GM18861 (cell line): ENCODE data around the gene CCDC196.

ENCODE experiments used
- ATAC-seq: cut with Tn5 transposase; IDR thresholded peaks from one replicate; pipeline ENCODE4 v1.9.1; 2021; ENCODE audit not compliant: unreplicated experiment

Gene CCDC196, protein sequence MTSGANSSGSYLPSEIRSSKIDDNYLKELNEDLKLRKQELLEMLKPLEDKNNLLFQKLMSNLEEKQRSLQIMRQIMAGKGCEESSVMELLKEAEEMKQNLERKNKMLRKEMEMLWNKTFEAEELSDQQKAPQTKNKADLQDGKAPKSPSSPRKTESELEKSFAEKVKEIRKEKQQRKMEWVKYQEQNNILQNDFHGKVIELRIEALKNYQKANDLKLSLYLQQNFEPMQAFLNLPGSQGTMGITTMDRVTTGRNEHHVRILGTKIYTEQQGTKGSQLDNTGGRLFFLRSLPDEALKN

DNA sequence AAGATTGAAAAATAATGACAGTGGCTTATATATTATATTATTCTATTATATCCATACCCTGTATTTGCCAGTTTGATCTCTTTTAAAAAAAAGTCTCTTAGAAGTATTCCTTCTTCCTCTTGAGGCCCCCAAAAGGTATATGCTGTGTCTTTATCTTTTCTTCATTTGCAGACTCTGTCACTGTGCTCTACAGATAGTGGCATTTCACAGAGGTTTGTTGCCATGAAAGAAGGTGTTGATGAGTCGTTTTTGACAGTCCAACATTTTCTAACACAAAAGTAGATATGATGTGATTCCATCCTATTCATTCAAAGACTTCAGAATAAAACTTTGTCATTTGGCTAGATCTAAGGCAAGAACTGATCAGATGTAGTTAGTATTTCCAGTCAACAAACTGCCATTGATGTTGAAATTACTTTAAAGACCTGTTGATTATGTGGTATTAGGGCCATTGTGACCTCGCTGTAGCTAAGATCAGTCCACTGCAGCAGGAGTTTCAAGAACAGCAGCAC, at the start of gene CCDC196:
CCDC196 (plus strand) TSS at position 462 of the 512 bp plus-strand sequence. CDS start 132 bp downstream, outside the sequence.
- no peak for ATAC-seq

DNA sequence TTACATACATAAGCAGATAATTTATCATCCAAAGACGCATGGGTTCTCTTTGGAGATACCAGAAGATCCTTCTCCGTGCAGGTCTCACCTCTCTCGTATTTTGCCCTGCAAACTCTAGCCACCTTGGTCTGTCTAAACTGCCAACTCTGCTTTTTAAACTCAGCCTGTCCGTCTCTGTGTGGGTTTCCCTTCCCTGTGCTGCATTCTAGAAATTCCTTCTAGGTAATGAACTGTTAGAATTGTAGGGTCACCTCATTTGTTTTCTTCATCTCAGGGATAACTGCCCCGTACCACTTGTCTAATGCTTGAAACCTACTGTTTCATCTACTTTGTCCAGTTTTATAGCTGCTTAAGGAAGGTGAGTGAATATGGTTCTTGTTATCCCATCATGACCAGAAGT, 45.4 kb upstream of the CCDC196 start:
- ATAC-seq: no peak

DNA sequence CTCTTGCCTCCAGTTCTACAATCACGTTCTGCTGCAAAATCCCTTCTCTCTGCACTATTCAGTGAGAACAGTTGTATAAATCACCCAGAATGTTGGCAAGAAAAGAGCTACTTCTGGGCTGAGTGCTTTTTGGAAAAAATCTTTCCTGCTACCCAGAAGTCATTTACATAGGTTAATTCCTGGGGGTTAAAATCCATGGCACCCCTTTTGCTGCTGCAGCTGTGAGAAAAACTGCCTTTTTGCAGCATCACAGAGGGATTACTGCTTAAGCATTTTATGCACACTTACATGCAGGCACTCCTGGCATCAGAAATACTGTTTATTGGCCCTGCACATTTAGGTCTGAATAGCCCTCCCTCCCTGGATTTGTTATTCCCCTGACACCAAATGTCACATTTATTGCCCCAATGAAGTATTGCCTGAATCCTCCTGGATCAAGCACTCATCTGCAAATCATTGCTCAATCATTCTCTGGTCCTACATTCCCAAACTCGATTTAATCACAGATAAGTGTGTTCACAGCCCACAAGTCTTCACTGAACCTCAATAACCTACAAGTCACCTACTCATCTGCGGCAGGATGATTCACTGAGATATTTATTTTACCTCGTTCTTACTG, 43.1 kb upstream of the CCDC196 start:
- no peak for ATAC-seq

DNA sequence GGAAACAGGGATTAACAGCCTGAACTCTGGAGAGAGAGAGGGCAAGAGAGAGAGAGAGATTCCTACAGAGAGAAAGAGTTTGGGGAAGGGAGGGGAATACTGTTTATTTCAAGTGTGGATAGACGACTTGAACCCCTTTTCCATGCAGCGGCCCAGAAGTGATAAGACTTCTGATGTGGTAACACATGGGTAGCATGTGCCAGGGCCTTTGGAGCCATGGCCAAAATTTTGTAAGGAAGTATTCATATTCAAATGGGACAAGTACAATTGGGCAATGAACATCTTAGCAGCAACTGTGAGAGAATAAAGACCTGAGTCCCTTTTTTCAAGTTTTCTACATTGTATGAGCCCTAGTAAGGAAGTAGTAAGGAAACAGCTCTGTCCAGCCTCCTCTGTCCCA, 42.4 kb upstream of the CCDC196 start:
- no peak for ATAC-seq

DNA sequence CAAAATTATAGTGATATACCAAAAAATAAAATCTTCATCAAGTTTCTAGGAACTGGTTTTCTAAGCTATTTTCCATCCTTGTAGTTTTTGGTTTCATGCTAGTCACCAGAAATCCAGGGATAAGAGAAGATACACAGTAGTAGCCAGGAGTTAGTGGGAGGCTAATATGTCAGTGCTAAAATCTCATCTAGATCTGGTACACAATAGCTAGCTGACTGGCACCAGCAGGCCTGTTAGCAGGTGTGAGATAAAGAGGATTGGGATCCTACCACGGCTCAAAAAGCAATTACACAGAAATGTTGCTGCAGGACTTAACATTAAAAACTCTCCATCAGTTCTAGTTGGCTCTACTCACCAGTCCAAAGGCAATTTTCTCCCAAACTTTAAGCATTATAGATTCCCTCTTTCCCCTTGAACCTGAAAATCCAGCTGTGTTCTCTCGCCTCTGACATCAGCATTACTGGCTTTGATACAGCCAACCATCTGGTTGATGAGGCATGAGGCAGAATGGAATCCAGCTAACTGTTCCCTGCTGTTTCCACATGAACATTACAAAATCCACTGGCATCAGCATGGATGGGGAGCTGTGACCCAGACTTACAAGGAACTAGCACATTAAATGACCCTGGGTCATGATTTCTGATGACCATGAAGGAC, 41.8 kb upstream of the CCDC196 start:
- ATAC-seq: no peak

DNA sequence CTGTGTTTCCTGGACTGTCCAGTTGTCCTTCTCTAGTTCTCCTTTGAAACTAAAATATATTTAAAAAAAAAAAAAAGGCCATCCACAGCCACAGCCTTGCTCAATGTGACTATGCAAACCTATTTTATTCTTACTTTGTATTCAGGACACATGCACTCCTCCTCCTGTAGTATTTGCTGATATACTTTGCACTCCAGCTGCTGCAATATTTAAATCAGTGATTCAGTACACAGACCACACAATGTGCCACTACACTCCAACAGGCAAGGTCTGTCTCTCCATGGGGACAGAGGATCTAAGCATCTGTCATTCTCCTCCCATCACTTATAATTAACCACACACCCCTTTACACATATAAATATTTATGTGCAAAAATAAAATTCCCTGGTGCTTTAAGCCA, 40.2 kb upstream of the CCDC196 start:
- no peak for ATAC-seq

DNA sequence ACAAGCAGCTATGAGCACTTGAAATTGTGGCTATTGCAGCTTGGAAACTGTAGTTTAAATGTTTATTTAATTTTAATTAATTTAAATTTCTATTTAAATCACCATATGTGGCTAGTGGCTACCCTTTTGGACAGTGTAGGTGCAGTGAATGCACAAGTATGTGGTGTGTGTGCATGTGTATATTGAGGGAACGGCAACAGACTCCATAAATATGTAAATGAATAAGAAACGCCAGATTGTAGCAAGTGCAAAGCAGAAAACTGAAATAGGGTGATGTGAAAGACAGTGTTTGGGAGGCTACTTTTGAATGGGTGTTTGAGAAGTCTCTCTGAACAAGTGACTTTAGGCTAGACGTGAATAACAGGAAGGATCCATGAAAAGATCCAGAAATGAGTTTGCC, 32.7 kb upstream of the CCDC196 start:
- ATAC-seq: no peak

DNA sequence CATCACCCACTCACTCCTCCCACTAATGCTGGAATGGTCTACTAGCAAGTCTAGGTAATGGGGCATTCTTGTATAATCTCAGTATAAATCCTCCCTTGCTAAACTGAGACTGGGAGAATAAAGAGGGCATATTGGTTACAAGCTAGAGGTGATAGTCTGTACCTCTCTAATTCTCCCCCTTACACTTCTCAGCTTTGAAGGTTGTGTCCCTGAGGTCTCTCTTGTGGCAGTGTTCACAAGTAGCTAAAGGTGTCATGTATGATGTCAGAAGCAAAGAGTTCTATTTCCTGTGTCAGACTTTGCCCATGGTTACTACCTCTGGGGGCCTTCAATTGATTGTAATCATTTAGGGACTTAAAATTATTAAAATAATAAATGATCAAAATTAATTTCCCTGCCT, 26.6 kb upstream of the CCDC196 start:
- no peak for ATAC-seq

DNA sequence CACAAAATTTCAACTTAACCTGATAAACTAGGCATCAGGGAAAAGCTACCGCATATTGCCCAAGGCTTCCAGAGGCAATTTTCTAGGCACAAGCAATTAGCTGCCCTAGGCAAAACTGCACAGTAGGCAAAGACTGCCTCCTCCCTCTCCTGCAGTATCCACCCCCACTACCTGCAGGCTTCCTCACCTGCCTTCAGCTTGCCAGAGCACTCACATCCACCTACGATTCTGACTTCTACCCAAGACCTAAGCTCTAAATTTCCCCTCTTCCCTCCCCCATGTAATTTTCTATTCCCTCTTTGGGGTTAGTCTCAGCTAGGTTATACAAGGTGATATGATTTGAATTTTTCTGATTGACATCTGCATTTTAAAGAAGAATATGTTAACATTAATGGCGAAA, 21.9 kb upstream of the CCDC196 start:
- ATAC-seq: no peak

DNA sequence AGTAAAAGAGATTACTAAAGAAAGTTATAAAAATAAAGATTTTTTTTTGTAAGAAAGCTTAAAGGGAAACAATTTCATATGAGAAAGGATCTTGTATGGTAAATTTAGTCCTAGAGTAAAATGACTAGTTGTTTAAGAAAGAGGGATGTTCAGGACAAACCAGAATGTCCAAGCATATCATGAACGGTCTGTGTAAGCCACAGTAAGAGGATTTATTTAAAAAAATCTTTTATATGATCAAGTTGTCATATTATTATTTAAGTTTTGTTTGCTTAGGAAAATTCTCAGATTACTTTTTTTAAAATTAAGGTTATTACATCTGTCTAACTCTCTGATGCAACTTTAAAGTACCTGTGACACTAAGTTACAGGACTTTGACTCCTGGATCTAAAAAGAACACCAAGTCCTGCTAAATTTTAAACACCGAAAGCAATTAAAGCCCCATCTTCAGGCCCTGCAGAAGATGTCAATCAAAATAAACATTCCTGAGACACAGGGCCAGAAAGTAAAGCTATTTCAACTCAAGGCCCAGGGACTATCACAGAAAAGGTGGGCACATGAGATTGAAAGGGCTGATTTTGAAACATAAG, 17.3 kb upstream of the CCDC196 start:
- no peak for ATAC-seq

DNA sequence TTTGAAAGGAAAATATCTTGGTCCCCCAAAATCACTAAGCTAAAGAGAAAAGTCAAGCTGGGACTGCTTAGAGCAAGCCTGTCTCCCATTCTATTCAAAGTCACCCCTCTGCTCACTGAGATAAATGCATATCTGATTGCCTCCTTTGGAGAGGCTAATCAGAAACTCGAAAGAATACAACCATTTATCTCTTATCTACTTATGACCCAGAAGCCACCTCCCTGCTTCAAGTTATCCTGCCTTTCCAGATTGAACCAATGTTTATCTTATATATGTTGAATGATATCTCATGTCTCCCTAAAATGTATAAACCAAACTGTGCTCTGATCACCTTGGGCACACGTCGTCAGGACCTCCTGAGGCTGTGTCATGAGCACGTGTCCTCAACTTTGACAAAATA, 14.6 kb upstream of the CCDC196 start:
- ATAC-seq: no peak

DNA sequence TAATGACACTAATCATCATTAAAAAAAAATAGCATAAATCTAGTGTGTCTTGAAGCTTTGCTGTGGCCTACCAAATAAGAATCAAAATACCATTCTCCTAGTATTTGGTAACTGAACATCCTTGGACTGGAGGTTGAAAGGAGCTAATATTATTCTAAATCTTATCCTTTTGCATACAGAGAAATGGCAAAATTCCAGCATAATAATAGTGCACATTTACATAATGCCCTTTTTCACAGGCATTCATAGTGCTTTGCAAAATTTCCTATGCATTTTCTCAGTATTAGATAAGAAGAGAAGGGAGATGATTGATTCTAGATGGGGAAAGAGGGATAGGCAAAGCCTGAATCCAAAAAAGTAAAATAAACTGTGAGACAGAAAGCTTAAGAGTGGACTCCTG, 13.9 kb upstream of the CCDC196 start:
- ATAC-seq: no peak

DNA sequence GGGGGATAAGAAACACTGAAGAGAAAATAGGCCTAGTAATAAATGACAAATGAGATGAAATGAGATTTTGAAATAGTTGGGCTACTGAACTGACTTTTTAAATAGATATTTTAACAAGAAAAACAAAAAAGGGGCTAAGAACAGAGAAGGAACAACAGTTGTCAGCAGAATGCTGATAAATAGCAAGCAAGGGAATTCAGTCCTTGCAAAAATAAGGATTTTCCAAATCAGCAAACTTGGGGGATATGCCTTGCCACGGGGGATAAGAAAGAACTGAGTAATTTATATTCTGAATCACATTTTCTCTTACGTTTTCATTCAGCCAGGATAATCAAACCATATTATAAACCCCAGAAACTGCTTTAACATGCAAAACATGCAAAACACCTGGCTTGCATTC, 12.9 kb upstream of the CCDC196 start:
- ATAC-seq: no peak

DNA sequence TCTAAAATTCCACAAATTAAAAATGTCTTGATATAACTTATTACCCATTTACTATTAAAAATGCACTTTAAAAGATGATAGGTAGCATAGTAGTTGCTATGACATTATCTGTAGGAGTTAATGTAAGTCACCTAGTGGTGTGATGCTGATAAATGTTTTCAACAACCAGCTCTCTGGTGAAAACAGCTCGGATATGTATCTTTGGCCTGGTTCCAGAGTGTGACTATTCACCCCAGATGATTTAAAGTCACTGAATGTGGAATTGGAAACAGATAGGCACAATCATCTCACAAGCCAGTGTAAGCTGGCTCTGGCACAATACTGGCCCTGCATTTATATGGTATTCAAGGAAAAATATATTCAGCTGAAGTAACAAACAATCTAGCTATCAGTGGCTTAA, 9.2 kb upstream of the CCDC196 start:
- ATAC-seq: no peak

DNA sequence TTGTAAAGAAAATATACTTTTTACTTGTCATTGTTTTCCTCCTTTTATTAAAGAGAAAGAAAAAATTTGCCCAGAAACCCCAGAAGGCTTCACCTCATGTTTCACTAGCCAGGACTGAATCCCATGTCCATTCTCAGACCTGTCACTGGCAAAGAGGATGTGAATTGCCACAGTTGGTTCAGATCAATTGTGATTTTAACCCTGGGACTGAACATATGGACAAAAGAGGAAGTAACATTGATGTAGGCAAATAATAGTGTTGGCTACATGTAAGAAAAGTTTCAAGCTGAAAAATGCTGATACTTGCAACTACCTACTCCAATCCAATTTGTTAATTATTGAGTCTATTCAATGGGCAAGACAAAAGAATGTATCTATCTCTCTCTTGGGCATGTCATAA, 8.6 kb upstream of the CCDC196 start:
- no peak for ATAC-seq

DNA sequence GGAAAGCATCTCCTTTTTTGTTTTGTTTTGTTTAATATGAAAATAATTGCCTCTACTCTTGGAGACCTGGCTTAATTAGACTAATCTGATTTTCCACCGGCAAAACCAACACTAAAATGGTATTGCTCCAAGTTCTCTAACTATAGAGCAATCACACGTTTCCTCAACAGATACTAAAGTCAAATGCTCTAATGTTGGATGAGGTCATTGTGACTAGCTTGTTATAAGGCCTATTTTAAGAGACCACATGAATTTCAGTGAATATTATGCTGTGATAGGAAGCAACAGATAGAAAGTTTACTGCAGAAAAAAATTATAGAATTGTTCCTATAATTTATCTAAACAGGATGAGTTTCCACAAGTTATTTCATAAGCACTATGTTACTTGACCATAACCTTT, 3.3 kb upstream of the CCDC196 start:
- no peak for ATAC-seq

DNA sequence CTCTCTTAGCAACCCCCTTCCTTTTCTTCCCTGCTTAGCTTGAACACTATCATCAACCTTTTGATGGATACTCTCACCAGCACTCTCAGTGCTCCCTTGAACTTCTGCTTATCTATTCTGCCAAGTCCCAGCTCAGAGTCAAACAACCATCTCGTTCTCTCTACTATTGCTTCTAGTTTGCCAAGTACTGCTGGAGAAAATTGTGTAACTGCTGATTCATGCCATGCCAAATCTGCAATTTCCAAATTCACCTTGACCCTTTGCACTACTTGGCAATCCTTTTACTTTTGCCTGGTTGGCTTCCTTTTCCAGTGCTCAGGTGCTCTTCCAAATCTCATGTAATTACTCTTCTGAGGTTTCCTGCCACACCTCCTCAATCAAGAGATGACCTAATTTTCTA, 2.8 kb upstream of the CCDC196 start:
- no peak for ATAC-seq

DNA sequence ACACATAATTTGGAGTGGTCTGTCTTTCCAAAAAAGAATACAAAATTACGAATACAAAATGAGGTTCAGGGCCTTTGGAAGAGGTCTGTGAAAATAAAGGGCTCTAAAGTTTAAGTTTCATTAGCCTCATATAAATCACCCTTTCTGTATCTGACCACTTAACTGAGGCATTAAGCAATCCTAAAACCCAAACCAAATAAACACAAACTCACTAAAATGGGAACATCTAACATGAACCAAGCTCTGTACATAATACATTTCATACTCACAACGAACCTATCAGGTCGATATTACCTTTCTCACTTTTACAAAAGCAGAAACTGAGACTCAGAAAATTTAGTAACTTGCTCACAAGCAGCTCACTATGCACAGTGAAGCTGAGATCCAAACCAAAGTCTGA, 1.1 kb upstream of the CCDC196 start:
- no peak for ATAC-seq

DNA sequence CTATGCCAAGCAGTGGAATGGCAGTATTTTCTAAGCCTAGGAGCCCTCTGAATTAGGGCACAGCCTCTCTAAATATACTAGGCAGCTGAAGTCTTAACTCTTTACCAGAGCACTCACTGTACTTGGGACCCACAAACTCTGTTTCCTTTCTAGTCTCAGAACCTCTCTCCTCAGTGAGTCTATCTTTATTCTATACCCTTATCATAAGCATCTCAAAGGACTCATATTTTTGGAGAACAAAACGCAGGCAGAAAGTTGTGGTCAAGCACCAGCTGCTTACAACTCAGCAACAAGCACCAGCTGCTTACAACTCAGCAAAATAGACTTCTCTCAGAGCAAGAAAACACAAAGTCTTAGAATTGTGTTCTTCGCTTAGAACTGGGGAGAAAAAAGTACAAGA, 993 bp downstream of the CCDC196 start:
- ATAC-seq: no peak

DNA sequence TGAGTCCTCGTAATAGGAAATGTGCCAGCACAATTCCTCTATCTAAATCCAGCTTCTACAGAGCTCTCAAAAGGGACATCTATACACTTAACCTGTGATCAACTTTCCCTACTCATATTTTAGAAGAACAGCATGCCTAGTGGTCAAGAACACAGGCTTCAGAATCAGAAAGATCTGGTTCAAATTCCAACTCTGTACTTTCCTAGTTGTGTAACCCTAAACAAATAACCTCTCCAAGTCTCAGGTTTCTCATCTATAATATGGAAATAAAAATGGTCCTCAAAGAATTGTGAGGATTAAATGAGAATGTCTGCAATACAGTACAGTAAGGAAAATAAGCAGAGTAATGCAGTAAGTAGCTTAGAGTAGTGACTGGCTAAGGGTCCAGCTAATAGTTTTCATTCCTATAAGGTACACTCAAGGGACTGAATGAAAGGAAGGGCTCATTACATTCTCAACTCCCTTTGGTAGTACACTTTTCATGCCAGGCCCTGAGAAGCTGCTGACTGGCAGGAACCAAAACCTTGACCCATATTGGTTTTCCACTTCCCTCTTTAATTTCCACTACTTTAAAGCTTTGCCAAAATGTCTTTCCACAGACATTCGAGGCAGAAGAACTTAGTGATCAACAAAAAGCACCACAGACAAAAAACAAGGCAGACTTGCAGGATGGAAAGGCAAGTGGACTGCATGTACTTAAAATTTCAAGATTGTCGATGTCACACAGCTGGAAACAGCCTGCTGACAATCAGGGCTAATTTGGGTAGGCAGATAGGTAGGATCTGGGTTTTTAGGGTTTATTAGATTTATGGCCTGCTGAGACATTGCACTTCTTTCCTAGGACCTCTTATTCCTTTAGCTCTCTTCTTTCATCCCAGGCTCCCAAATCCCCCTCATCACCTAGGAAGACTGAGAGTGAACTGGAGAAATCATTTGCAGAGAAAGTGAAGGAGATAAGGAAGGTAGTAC, 4.3 kb downstream of the CCDC196 start:
- ATAC-seq: no peak

DNA sequence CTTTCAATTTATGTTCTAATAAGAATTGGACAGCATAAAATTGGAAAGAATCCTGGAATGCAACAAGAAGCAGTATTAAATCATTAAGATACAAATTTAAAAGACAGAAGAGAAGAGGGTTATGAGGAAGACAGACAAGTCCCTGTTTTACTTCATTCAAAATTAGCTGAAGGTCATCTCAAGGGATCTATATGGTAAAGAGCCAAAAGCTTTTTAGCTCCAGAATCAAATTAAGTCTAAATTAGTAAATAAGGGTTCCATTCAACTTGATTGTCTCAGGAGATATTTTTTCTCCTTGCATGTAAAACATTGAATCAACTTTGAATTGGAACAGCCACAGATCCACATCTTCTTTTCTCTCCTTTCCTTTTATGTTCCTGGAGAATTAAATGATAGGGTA, 7.6 kb downstream of the CCDC196 start:
- ATAC-seq: no peak
